Transverse colon (tissue), 4 donors: ENCODE data around the gene SLC13A3.

Experiments used
- EP300 ChIP-seq: sonication (generic); formaldehyde crosslinking; IDR thresholded peaks from one replicate; pipeline ENCODE4 v1.6.1; 2017; ENCODE audit warnings: antibody characterized with exemption, low read depth
- POLR2A ChIP-seq: fragments of 450-650 bp; IDR thresholded peaks from one replicate; pipeline ENCODE4 v1.6.1; 2016; ENCODE audit warnings: antibody characterized with exemption, mild to moderate bottlenecking, moderate library complexity
- POLR2AphosphoS5 ChIP-seq, 3 donors: sonication (generic); formaldehyde crosslinking; IDR thresholded peaks; one replicate each; pipeline ENCODE4 v1.6.1; 2016; ENCODE audit warnings: antibody characterized with exemption in 3 of 3
- TF ChIP-seq, protein P1 (sequence below), 5 experiments: fragments of 200-600 bp in 3 of 5; fragments of 450-650 bp in 2 of 5; sonication (generic) in 3 of 5; IDR thresholded peaks; 1 replicate in 2 of 5; 2 replicates in 3 of 5; pipeline ENCODE4 v1.5.1; 2016 to 2017; ENCODE audit warnings: antibody characterized with exemption in 5 of 5, inconsistent platforms in 3 of 5, mild to moderate bottlenecking in 2 of 5, moderate library complexity in 1 of 5

DNA sequence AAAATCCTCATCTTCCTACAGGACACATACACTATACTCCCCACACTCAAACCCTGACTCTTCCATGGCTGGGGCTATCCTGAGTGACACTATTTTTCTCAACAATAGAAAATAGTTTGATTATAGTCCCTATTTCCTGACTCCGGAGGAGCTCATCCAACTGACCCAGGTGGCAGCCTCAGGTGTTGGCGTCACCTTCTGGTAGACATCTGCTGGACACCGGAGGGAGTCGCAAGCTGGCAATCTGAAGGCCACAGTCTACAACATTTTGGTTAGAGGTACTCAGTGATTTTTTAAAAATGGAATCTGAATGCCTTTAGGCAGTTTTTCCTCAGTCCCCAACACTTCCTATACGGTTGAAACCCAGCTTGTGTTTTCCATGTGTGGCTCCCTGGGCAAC, 68.6 kb downstream of the SLC13A3 start:
- TF ChIP-seq, protein P1, sequence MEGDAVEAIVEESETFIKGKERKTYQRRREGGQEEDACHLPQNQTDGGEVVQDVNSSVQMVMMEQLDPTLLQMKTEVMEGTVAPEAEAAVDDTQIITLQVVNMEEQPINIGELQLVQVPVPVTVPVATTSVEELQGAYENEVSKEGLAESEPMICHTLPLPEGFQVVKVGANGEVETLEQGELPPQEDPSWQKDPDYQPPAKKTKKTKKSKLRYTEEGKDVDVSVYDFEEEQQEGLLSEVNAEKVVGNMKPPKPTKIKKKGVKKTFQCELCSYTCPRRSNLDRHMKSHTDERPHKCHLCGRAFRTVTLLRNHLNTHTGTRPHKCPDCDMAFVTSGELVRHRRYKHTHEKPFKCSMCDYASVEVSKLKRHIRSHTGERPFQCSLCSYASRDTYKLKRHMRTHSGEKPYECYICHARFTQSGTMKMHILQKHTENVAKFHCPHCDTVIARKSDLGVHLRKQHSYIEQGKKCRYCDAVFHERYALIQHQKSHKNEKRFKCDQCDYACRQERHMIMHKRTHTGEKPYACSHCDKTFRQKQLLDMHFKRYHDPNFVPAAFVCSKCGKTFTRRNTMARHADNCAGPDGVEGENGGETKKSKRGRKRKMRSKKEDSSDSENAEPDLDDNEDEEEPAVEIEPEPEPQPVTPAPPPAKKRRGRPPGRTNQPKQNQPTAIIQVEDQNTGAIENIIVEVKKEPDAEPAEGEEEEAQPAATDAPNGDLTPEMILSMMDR (IDR thresholded peaks at IDR 0.05) = no peak
- TF ChIP-seq EP300 (no peak), POLR2A (no peak), POLR2AphosphoS5 (IDR thresholded peaks at IDR 0.05) (no peak)
